HG03159 (cell line): ENCODE data around the gene AGER.

Experiments
- ATAC-seq: cut with Tn5 transposase; IDR thresholded peaks from one replicate; pipeline ENCODE4 v1.9.1; 2021; ENCODE audit warnings: mild to moderate bottlenecking, moderate library complexity; ENCODE audit not compliant: unreplicated experiment

The AGER gene

GRCh38 chr6:32173051-32173727 lies 10.9 kb downstream of the AGER start:
- ATAC-seq: no peak

GRCh38 chr6:32171234-32171633 lies 12.8 kb downstream of the AGER start:
- ATAC-seq: no peak

GRCh38 chr6:32170294-32170693 lies 13.8 kb downstream of the AGER start:
- no peak for ATAC-seq

GRCh38 chr6:32168807-32169591 lies 15.1 kb downstream of the AGER start:
- ATAC-seq: no peak

DNA sequence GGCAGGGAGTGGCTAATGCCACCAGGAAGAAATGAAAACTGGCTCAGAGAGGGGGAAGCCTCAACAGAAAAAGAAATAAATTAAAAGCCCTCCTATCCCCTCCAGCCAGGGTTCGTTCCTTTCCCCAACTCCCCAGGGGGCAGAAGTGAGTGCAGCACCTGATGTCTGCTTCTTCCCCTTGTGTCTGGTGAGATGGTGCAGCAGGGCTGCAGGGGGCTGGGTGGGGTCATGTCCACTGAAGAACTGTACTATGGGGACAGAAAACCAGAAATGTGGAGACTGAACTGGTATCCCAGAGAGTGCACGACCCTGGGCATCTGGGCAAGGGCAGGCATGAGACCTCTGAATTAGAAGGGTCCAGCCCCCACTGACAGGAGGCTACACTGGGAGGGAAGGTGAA lies 15.7 kb downstream of the AGER start:
- no peak for ATAC-seq

- no peak for ATAC-seq
Measured at GRCh38 chr6:32167761-32168262, 16.2 kb downstream of the AGER start.

DNA sequence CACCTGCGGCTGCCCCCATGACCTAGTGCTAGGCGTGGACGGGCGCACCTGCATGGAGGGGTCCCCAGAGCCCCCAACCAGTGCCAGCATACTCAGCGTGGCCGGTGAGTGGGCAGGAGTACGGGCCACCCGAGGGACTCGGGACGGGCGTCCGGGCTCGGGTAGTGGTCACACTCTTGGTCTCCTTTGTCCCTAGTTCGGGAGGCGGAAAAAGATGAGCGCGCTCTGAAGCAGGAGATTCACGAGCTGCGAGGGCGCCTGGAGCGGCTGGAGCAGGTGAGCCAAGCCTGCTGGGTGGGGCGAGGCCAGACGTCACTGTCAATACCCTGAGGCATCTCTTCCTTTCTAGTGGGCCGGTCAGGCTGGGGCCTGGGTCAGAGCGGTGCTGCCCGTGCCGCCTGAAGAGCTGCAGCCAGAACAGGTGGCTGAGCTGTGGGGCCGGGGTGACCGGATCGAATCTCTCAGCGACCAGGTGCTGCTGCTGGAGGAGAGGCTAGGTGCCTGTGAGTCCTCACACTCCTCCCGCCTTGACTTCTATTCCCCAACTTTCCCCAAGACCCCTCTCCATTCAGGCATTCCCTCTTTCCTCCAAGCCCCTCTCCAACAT lies 16.8 kb downstream of the AGER start:
- no peak for ATAC-seq

DNA sequence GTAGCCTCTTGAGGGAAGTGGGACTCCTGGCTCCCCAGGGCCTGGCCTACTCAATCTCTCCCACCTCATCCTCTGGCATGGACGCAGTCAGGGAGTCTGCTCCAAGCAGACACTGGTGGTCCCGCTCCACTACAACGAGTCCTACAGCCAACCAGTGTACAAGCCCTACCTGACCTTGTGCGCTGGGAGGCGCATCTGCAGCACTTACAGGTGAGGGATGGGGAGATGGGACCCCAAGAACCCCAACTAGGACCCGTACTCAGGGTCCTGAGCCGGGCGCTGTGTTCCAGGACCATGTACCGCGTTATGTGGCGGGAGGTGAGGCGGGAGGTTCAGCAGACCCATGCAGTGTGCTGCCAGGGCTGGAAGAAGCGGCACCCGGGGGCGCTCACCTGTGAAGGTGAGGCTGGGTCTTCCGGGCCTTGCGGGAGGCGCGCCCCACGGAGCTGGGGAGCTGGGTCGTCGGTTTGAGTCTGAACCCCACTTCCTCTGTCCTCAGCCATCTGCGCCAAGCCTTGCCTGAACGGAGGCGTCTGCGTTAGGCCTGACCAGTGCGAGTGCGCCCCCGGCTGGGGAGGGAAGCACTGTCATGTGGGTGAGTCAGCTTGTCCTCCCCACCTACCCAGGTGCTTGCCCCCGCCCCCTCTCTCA lies 17.5 kb downstream of the AGER start:
- no peak for ATAC-seq

- ATAC-seq: no peak
Measured at GRCh38 chr6:32164295-32164694, 19.8 kb downstream of the AGER start, which contains the start of gene EGFL8. EGFL8 (plus strand) TSS chr6:32164595; CDS start chr6:32166166, 1,571 bp downstream.

DNA sequence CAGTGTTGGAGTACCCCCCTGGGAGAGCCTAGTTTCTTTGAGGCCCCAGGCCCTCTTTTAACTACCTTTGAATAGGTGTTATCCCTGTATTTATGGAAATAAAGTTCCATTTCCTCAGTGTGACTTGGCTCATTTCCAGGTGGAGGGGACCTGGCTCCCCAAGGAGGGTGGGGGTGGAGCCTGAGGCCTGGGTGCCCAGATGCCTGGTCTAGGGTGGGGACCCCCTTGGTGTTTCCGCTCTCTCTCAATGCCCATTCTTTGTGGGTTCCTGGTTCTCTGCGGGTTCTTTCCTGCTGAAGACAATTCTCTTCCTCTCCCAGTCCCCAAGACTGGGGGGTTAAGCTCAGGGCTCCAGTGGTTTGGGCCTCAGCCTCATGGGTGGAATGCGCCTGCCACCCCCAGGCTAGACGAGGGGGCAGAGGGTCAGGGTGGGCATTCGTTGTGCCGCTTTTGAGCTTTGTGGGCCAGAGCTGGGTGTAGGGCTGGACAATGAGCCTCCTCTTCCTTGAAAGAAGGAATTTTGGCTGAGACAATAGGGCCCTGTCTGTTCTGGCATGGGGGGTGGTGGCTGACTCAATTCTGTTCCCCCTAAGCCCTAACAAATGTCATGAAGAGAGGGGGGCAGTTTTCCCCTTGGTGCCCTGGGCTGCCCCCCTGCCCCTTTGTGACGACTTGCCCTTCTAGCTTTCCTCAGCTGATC lies 20.3 kb downstream of the AGER start:
- no peak for ATAC-seq

GRCh38 chr6:32158052-32158451 lies 26.0 kb downstream of the AGER start:
- ATAC-seq: no peak

DNA sequence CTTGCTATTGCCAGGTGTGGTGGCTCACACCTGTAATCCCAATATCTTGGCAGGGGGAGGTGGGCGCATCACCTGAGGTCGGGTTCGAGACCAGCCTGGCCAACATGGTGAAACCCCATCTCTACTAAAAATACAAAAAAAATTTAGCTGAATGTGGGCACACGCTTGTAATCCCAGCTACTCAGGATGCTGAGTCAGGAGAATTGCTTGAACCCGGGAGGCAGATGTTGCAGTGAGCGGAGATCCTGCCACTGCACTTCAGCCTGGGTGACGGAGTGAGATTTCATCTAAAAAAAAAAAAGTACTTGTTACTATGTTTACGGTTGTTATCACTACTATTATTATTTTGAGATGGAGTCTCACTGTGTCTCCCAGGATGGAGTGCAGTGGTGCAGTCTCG lies 27.2 kb downstream of the AGER start:
- ATAC-seq: no peak

- ATAC-seq: peak; percentile 78
Measured at GRCh38 chr6:32154514-32155161, 29.4 kb downstream of the AGER start.

- ATAC-seq: peak; percentile 28
Measured at GRCh38 chr6:32153564-32154513, 30.2 kb downstream of the AGER start, which contains the start of gene PPT2. PPT2 (plus strand) TSS chr6:32154141; CDS start chr6:32154595, 454 bp downstream.

- ATAC-seq: no peak
Measured at GRCh38 chr6:32152769-32153563, 31.1 kb downstream of the AGER start.

DNA sequence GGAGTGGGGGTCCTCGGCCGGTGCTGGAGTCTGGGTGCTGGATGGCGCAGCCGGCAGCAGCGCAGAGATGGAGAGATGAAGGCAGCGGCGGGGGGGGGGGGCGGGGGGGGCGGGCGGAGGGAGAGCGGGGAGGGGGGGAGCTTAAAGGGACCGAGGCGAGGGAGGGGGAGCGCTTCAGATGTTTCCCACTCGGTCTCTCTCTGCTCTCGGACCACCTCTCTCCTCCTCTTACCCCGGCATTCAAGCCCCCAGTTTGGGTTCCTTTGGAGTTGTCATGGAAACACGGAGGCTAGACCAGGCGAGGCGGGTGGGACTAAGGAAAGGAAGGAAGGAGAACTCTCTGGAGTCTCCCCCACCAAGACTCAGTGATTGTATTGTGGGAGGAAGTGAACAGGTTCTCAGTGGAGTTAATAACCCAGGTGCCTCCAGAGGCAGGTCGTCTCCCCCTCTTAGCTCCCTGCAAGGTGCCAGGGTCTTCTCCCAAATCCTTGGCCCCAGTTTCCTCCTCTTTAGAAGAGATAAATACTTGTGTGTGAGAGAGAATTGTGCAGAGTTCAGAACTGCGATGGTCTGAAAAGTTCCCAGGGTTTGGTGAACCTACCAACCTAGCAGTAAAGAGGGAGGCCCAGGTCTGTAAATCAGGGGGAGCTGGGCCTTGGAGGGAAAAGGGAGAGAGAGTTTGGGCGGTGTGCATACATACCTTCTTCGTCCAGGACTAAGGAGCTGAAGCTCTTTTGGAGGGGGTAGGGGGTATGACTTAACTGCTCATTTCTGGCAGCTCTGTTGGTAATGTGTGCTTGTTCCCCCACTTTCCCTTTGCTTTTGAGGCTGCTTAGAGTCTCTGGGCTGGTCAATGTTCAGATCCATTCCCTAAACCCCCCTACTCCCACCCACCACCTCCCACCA lies 31.9 kb downstream of the AGER start, which contains the start of gene PRRT1:
Gene PRRT1 (minus strand): TSS at position 77 of the 906 bp plus-strand sequence. CDS start 112 bp downstream, outside the sequence.
- ATAC-seq: no peak
